A673 (cell line): ENCODE measurements around the gene PIGC. TPM values are rescaled to one million over a fixed set of nuclear protein-coding genes. Genes with fewer than 3 reads are reported as not detected.

Source experiments
- BruUV-seq: library from RNA; stranded (reverse); fragments of 400-500 nt; replicated peaks from 2 replicates; lab custom pipeline; 2021; lab: Mats Ljungman, UMichigan
- CTCF ChIA-PET: fragments of 300-600 bp; sonication (Branson Sonifier 250); formaldehyde crosslinking; loops from one replicate; lab custom pipeline; 2022; ENCODE audit warnings: antibody characterized with exemption; lab: Charles Lee
- POLR2A ChIA-PET: fragments of 300-600 bp; sonication (Branson Sonifier 250); formaldehyde crosslinking; loops from one replicate; lab custom pipeline; 2022; ENCODE audit warnings: antibody characterized with exemption; ENCODE audit not compliant: low non-redundant PET; lab: Charles Lee
- DNase-seq: peaks from one replicate; pipeline ENCODE4 v3.0.0-alpha.2; 2015; ENCODE audit warnings: low spot score
- H3K27ac ChIP-seq: fragments of 200-600 bp; sonication (generic); 2 replicates; pipeline ENCODE4 v1.5.1; 2016; ENCODE audit warnings: mixed run types, low read depth, mild to moderate bottlenecking, mixed read lengths, antibody characterized with exemption, low read length; ENCODE audit not compliant: poor library complexity, severe bottlenecking
- H3K27me3 ChIP-seq: fragments of 200-600 bp; sonication (generic); replicated peaks from 2 replicates; pipeline ENCODE4 v1.6.1; 2017; ENCODE audit warnings: mixed run types, low read depth, mild to moderate bottlenecking, mixed read lengths, antibody characterized with exemption, low read length; ENCODE audit not compliant: insufficient read depth, poor library complexity
- H3K36me3 ChIP-seq: fragments of 200-600 bp; sonication (generic); 2 replicates; pipeline ENCODE4 v1.6.1; 2016; ENCODE audit warnings: mixed run types, mild to moderate bottlenecking, mixed read lengths, antibody characterized with exemption, low read length; ENCODE audit not compliant: insufficient read depth, poor library complexity, severe bottlenecking
- H3K4me1 ChIP-seq: fragments of 200-600 bp; sonication (generic); 2 replicates; pipeline ENCODE4 v1.6.1; 2017; ENCODE audit warnings: mixed run types, mild to moderate bottlenecking, mixed read lengths, antibody characterized with exemption, low read length; ENCODE audit not compliant: insufficient read depth, poor library complexity, severe bottlenecking
- H3K4me3 ChIP-seq: fragments of 200-600 bp; sonication (generic); 2 replicates; pipeline ENCODE4 v1.5.1; 2016; ENCODE audit warnings: low read depth, mixed run types, mild to moderate bottlenecking, mixed read lengths, low read length; ENCODE audit not compliant: poor library complexity, severe bottlenecking
- H3K9me3 ChIP-seq: fragments of 200-600 bp; sonication (generic); 2 replicates; pipeline ENCODE4 v1.6.1; 2016; ENCODE audit warnings: mixed run types, low read depth, mild to moderate bottlenecking, mixed read lengths, antibody characterized with exemption, low read length; ENCODE audit not compliant: poor library complexity, severe bottlenecking
- CTCF ChIP-seq: fragments of 300-800, 200-600 bp; sonication (generic); conservative IDR thresholded peaks from 2 replicates; pipeline ENCODE4 v1.5.1; 2017; ENCODE audit warnings: low read depth, mild to moderate bottlenecking, antibody characterized with exemption, low read length, moderate library complexity, mixed read lengths
- EZH2 ChIP-seq: fragments of 200-600 bp; sonication (generic); IDR thresholded peaks from 2 replicates; pipeline ENCODE4 v1.6.1; 2017; ENCODE audit warnings: borderline replicate concordance, low read depth, mild to moderate bottlenecking, mixed read lengths, antibody characterized with exemption, low read length; ENCODE audit not compliant: poor library complexity, severe bottlenecking
- intact Hi-C: fragments of 100-400 bp; cut with micrococcal nuclease; formaldehyde crosslinking; loops from one replicate; pipeline ENCODE4 v1.10.0; 2022; ENCODE audit not compliant: unreplicated experiment
- total RNA-seq: library from RNA; stranded (reverse); gene quantifications from 2 replicates; pipeline ENCODE4 v1.2.3, GENCODE V29; 2021

The PIGC gene
- total RNA-seq, 1 experiment from 2014 or later, result 21.0 TPM

DNA sequence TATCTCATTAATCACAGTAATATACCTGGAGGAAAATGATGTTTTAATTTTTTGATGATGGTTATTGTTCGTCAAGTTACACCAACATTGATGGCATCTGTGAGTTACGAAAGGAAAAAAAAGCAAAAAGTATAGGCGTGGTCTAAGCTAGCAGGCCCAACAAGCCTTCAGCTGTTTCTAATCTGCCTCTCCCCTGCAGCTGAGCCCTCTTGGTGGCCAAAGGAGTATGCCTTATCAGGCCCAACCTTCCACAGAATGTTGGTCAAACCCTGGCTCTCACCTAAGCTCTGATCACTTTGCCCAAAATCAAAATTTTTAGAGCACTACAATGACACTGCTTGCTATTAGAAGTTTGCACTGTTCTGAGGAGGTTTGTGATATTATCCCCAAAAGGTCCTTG lies 18.5 kb downstream of the PIGC start:
- H3K4me1 ChIP-seq, result no peaks in the 10 kb centered on the region
- H3K36me3 ChIP-seq, result no peaks in the 10 kb centered on the region
- H3K9me3 ChIP-seq, result no peaks in the 10 kb centered on the region
- intact Hi-C loops, result no loop called here
- BruUV-seq, result no TSS peak
- no peaks in the 10 kb centered on the region for H3K27me3 ChIP-seq
- H3K4me3 ChIP-seq, result no peak overlapping the region
- CTCF ChIA-PET, result interaction anchor here (0.5 to 1.1 kb wide), 2 partner anchors 423 to 1061 kb away, joined by 4 to 8 read pairs; no protein-coding TSS in a partner anchor
- TF ChIP-seq EZH2 (no peak), CTCF (no peak)
- POLR2A ChIA-PET, result no interaction called here
- no peak for DNase-seq
- H3K27ac ChIP-seq, result no peak overlapping the region

DNA sequence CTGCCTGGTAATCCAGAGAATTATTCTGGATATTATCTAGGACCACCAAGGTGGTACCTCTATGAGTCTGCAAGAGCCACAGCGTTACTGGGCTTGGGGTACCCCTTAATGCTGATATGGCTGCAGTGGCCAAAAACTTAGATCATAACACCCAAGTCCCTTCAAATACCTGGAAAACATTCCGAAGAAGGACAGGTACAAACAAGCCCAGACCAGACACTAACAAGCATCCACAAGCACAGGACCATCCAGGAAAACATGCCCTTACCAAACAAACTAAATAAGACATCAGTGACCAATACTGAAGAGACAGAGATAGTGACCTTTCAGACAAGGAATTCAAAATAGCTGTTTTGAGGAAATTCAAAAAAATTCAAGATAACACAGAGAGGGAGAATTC lies 20.5 kb downstream of the PIGC start:
- H3K36me3 ChIP-seq, result no peaks in the 10 kb centered on the region
- ChIA-PET POLR2A (no interaction called here), CTCF (no interaction called here)
- no peak for DNase-seq
- H3K27me3 ChIP-seq, result no peaks in the 10 kb centered on the region
- BruUV-seq, result no TSS peak
- TF ChIP-seq EZH2, result no peak
- H3K27ac ChIP-seq, result no peak overlapping the region
- no peaks in the 10 kb centered on the region for H3K9me3 ChIP-seq
- intact Hi-C loops, result no loop called here
- no peaks in the 10 kb centered on the region for H3K4me1 ChIP-seq
- H3K4me3 ChIP-seq, result no peak overlapping the region

- Histone ChIP-seq H3K36me3 (no peaks in the 10 kb centered on the region), H3K4me1 (no peaks in the 10 kb centered on the region), H3K27ac (no peak overlapping the region), H3K4me3 (no peak overlapping the region), H3K27me3 (no peaks in the 10 kb centered on the region), H3K9me3 (no peaks in the 10 kb centered on the region)
- no peak for DNase-seq
- ChIA-PET POLR2A (no interaction called here), CTCF (no interaction called here)
- no TSS peak for BruUV-seq
- intact Hi-C loops, result no loop called here
- TF ChIP-seq EZH2, result no peak
- TF ChIP-seq CTCF, result no peak
These were observed 21.8 kb downstream of the PIGC start for GRCh38 chr1:172421974-172422604.

DNA sequence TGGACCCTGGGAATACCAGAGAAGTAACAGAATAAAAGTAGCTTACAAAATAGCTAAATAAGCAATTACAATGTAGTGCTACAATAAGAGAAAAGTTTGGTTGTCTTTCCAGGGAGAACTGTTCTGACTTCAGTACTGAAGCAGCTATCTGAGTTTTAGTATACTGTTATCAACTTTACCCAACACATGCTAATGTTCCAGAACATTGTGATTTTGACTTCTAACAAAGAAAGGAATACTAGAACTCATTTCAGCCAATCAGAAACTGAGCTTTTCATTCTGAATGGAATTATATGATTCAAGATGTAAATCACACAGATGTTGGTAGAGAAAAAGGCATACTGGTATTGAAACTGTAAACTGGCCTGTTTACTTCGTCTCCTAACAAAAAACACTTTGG lies 23.5 kb downstream of the PIGC start, which contains the start of gene C1orf105:
Gene C1orf105 (plus strand): TSS at position 301 of the 400 bp plus-strand sequence. CDS start 201 bp downstream, outside the sequence.
- Histone ChIP-seq H3K4me3 (no peak within 1 kb of the TSS), H3K27ac (no peak within 1 kb of the TSS), H3K4me1 (no peaks in the 10 kb centered on the region), H3K27me3 (no peaks in the 10 kb centered on the region), H3K36me3 (no peaks in the 10 kb centered on the region), H3K9me3 (no peaks in the 10 kb centered on the region)
- DNase-seq, result no peak
- TF ChIP-seq CTCF (no peak), EZH2 (no peak)
- BruUV-seq, result no TSS peak
- ChIA-PET POLR2A (no interaction called here), CTCF (interaction anchor here (0.7 to 1.2 kb wide), 2 partner anchors 418 to 472 kb away, joined by 3 read pairs; no protein-coding TSS in a partner anchor)
- intact Hi-C loops, result no loop called here
